ENCODE results near the gene ACAP3. TPM values are rescaled to one million over a fixed set of nuclear protein-coding genes. Genes with fewer than 3 reads are reported as not detected.

Gene ACAP3
- total RNA-seq, 1 experiment from 2014 or later, result 42.2 TPM

DNA sequence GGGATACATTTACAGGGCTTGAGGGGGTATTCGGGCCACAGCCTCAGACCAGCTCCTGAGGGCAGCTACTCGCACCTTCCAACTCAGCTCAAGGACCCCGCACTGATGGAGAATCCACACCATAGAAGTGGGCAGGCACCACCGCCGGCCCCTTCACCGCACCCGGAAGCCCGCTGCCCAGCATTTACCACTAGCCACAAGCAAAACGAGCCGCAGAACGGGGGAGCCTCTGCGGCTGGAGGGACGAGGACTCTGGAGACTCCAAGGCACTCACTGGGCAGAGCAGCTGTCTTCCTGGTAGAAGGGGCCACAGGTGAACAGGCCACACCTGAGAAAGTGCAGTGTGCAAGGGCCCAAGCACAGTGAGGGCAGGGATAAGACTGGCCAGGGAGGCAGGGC is 39.4 kb downstream of the ACAP3 start:
- ATAC-seq (no peak), DNase-seq (ENCODE audit: low spot score) (no peak)
- H3K36me3 Mint-ChIP-seq, result peaks cover 22% of the 10 kb centered on the region
- no peak overlapping the region for H3K27ac Mint-ChIP-seq
- no peak overlapping the region for H3K4me3 Mint-ChIP-seq
- peaks cover 20% of the 10 kb centered on the region for H3K4me1 Mint-ChIP-seq
- TF ChIP-seq FOXP1 (CRISPR knock-in tag; IDR thresholded peaks at IDR 0.05; ENCODE audit: borderline replicate concordance) (no peak), MYBL2 (CRISPR knock-in tag; IDR thresholded peaks at IDR 0.05) (no peak), ZSCAN18 (CRISPR knock-in tag; IDR thresholded peaks at IDR 0.05) (no peak), ERG (CRISPR knock-in tag; IDR thresholded peaks at IDR 0.05) (no peak), NR3C1 (CRISPR knock-in tag; conservative IDR thresholded peaks at IDR 0.05; ENCODE audit: low read depth) (no peak), HMGXB4 (CRISPR knock-in tag; IDR thresholded peaks at IDR 0.05) (no peak), HMGA2 (CRISPR knock-in tag; IDR thresholded peaks at IDR 0.05) (no peak), RORB (CRISPR knock-in tag; IDR thresholded peaks at IDR 0.05) (no peak), ZNF671 (CRISPR knock-in tag; IDR thresholded peaks at IDR 0.05) (no peak), SMAD4 (CRISPR knock-in tag; IDR thresholded peaks at IDR 0.05) (no peak), TCF7 (CRISPR knock-in tag; IDR thresholded peaks at IDR 0.05; ENCODE audit: low read depth) (no peak), NR2C2 (CRISPR knock-in tag; IDR thresholded peaks at IDR 0.05) (no peak), MXD4 (CRISPR knock-in tag; IDR thresholded peaks at IDR 0.05; ENCODE audit: borderline replicate concordance) (no peak), GABPB1 (CRISPR knock-in tag; IDR thresholded peaks at IDR 0.05) (no peak), CTCF (IDR thresholded peaks at IDR 0.05) (no peak), ZNF396 (CRISPR knock-in tag; IDR thresholded peaks at IDR 0.05; ENCODE audit: borderline replicate concordance) (no peak)
- TF ChIP-seq, protein P1, sequence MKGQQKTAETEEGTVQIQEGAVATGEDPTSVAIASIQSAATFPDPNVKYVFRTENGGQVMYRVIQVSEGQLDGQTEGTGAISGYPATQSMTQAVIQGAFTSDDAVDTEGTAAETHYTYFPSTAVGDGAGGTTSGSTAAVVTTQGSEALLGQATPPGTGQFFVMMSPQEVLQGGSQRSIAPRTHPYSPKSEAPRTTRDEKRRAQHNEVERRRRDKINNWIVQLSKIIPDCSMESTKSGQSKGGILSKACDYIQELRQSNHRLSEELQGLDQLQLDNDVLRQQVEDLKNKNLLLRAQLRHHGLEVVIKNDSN (CRISPR knock-in tag; IDR thresholded peaks at IDR 0.05), result no peak
- TF ChIP-seq, protein P2, sequence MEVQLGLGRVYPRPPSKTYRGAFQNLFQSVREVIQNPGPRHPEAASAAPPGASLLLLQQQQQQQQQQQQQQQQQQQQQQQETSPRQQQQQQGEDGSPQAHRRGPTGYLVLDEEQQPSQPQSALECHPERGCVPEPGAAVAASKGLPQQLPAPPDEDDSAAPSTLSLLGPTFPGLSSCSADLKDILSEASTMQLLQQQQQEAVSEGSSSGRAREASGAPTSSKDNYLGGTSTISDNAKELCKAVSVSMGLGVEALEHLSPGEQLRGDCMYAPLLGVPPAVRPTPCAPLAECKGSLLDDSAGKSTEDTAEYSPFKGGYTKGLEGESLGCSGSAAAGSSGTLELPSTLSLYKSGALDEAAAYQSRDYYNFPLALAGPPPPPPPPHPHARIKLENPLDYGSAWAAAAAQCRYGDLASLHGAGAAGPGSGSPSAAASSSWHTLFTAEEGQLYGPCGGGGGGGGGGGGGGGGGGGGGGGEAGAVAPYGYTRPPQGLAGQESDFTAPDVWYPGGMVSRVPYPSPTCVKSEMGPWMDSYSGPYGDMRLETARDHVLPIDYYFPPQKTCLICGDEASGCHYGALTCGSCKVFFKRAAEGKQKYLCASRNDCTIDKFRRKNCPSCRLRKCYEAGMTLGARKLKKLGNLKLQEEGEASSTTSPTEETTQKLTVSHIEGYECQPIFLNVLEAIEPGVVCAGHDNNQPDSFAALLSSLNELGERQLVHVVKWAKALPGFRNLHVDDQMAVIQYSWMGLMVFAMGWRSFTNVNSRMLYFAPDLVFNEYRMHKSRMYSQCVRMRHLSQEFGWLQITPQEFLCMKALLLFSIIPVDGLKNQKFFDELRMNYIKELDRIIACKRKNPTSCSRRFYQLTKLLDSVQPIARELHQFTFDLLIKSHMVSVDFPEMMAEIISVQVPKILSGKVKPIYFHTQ (CRISPR knock-in tag; IDR thresholded peaks at IDR 0.05), result no peak
- TF ChIP-seq, protein P3, sequence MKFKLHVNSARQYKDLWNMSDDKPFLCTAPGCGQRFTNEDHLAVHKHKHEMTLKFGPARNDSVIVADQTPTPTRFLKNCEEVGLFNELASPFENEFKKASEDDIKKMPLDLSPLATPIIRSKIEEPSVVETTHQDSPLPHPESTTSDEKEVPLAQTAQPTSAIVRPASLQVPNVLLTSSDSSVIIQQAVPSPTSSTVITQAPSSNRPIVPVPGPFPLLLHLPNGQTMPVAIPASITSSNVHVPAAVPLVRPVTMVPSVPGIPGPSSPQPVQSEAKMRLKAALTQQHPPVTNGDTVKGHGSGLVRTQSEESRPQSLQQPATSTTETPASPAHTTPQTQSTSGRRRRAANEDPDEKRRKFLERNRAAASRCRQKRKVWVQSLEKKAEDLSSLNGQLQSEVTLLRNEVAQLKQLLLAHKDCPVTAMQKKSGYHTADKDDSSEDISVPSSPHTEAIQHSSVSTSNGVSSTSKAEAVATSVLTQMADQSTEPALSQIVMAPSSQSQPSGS (CRISPR knock-in tag; IDR thresholded peaks at IDR 0.05; ENCODE audit: borderline replicate concordance, low read depth), result no peak
- CTCF ChIA-PET, result interaction anchor here (0.6 kb wide), 1 partner anchor 59 kb away, joined by 3 read pairs; no protein-coding TSS in a partner anchor
- POLR2A ChIA-PET, result interaction anchor here (0.6 kb wide), 1 partner anchor 21 kb away, joined by 4 read pairs; no protein-coding TSS in a partner anchor
- no peaks in the 10 kb centered on the region for H3K27me3 Mint-ChIP-seq (ENCODE audit: low read depth)
- H3K9me3 Mint-ChIP-seq, result no peaks in the 10 kb centered on the region

All from WTC11 (cell line).